ENCODE measurements around the gene RNF224. TPM values are rescaled to one million over a fixed set of nuclear protein-coding genes. Genes with fewer than 3 reads are reported as not detected.

Gene RNF224
- total and polyA plus RNA-seq, 2 of the 13 experiments (the other 11 are each of a cell fraction or from before 2014, with no cell fraction given), result 0.09 TPM; not detected in 1

DNA sequence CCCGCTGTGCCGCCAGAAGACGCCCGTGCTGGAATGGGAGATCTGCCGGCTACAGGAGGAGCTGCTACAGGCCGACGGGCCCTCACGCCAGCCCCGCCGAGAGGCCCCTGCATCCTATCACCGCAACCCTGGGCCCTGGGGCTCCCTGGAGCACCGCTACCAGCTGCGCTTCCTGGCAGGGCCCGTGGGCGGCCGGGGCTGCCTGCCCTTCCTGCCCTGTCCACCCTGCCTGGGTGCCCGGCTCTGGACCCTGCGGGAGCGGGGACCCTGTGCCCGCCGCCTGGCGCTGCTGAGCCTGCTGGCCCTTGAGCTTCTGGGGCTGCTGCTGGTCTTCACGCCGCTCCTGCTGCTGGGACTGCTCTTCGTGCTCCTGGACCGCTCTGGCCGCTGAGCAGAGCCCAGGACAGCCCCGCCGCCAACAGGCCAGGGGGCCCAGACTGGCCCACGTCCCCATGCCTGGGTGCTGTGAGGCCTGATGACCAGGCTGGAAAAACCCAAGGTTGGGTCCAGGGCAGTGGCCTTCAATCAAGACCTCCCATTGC lies 9.0 kb upstream of the RNF224 start (continued):
- TF ChIP-seq MXI1 (IDR thresholded peaks at IDR 0.05; ENCODE audit: borderline replicate concordance, low read depth, low read length), result no peak
- TF ChIP-seq ZNF225 (CRISPR knock-in tag; IDR thresholded peaks at IDR 0.05), result 0 out of 2 replicates have a peak, but pooled peaks have one; percentile 49
- no peak for TF ChIP-seq DDIT3 (CRISPR knock-in tag; IDR thresholded peaks at IDR 0.05)
- TF ChIP-seq ARNTL (CRISPR knock-in tag; IDR thresholded peaks at IDR 0.05), result peak; percentile 14; the same call in 1 of the 2 replicates
- TF ChIP-seq ZBTB1 (CRISPR knock-in tag; IDR thresholded peaks at IDR 0.05; ENCODE audit: borderline replicate concordance), result no peak
- no peak for TF ChIP-seq CC2D1A (CRISPR knock-in tag; IDR thresholded peaks at IDR 0.05)
- TF ChIP-seq SIN3B (IDR thresholded peaks at IDR 0.05; ENCODE audit: low read length), result no peak
- TF ChIP-seq PITX1 (CRISPR knock-in tag; IDR thresholded peaks at IDR 0.05), result no peak
- TF ChIP-seq HMGXB4 (CRISPR knock-in tag; IDR thresholded peaks at IDR 0.05; ENCODE audit: borderline replicate concordance in 1 of 2, low read depth in 1 of 2), result peak in 1 of 2 experiments; percentile 42; a peak in 1 of 4 replicates
- TF ChIP-seq ZNF430 (CRISPR knock-in tag; IDR thresholded peaks at IDR 0.05), result no peak
- no peak for TF ChIP-seq MBNL3 (CRISPR knock-in tag; conservative IDR thresholded peaks at IDR 0.05)
- no peak for TF ChIP-seq KLF13 (CRISPR knock-in tag; IDR thresholded peaks at IDR 0.05)
- no peak for TF ChIP-seq ZNF768 (CRISPR knock-in tag; IDR thresholded peaks at IDR 0.05)
- peak; percentile 67 for TF ChIP-seq RBFOX2 (IDR thresholded peaks at IDR 0.05; ENCODE audit: low read depth, low read length)
- TF ChIP-seq MAZ (IDR thresholded peaks at IDR 0.05; ENCODE audit: borderline replicate concordance, low read depth, low read length), result no peak
- 0 out of 2 replicates have a peak, but pooled peaks have one; percentile 22 for TF ChIP-seq MAZ (CRISPR knock-in tag; IDR thresholded peaks at IDR 0.05; ENCODE audit: low read depth)
- peak; percentile 64; the same call in 1 of the 2 replicates for TF ChIP-seq MXD1 (CRISPR knock-in tag; IDR thresholded peaks at IDR 0.05)
- TF ChIP-seq ZNF496 (CRISPR knock-in tag; IDR thresholded peaks at IDR 0.05; ENCODE audit: insufficient replicate concordance), result no peak
- TF ChIP-seq AGO2 (optimal IDR thresholded peaks at IDR 0.05; ENCODE audit: low read depth, low read length), result peak; percentile 8
- TF ChIP-seq UBTF (CRISPR knock-in tag; IDR thresholded peaks at IDR 0.05), result peak; percentile 58
- no peak for TF ChIP-seq ZNF850 (CRISPR knock-in tag; conservative IDR thresholded peaks at IDR 0.05)
- TF ChIP-seq, protein P1, sequence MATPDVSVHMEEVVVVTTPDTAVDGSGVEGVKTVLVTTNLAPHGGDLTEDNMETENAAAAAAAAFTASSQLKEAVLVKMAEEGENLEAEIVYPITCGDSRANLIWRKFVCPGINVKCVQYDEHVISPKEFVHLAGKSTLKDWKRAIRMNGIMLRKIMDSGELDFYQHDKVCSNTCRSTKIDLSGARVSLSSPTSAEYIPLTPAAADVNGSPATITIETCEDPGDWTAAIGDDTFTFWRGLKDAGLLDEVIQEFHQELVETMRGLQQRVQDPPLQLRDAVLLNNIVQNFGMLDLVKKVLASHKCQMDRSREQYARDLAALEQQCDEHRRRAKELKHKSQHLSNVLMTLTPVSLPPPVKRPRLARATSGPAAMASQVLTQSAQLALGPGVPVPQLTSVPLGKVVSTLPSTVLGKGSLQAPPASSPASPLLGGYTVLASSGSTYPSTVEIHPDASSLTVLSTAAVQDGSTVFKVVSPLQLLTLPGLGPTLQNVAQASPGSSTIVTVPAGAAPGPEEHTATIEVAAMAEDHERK (CRISPR knock-in tag; IDR thresholded peaks at IDR 0.05; ENCODE audit: low read depth), result no peak
- TF ChIP-seq KLF9 (CRISPR knock-in tag; IDR thresholded peaks at IDR 0.05; ENCODE audit: low read depth), result no peak
- TF ChIP-seq, protein P2, sequence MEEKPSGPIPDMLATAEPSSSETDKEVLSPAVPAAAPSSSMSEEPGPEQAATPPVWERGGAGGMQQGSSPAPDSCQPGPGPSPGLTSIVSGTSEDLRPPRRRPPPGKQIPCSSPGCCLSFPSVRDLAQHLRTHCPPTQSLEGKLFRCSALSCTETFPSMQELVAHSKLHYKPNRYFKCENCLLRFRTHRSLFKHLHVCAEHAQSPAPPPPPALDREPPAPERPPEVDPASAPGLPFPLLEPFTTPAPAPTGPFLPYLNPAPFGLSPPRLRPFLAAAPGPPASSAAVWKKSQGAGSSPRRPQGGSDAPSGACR (CRISPR knock-in tag; IDR thresholded peaks at IDR 0.05), result no peak
